Activated CD8-positive, alpha-beta memory T cell treated with anti-CD3 and anti-CD28 coated beads, Interleukin-2, amount 50 U/mL, for 24 hours (primary cell): ENCODE results near the gene ZNF74.
A peak's percentile ranks its signal among the peaks of the same experiment; 100 is the strongest.
"Not testable (repeated sequence)": the region's sequence is repeated elsewhere in the genome, so short reads cannot be mapped to it uniquely, and the experiment has no call there.

Experiments
- DNase-seq: peaks from one replicate; pipeline ENCODE4 v3.0.0-alpha.2; 2020; ENCODE audit errors: extremely low read depth

ZNF74 gene

DNA sequence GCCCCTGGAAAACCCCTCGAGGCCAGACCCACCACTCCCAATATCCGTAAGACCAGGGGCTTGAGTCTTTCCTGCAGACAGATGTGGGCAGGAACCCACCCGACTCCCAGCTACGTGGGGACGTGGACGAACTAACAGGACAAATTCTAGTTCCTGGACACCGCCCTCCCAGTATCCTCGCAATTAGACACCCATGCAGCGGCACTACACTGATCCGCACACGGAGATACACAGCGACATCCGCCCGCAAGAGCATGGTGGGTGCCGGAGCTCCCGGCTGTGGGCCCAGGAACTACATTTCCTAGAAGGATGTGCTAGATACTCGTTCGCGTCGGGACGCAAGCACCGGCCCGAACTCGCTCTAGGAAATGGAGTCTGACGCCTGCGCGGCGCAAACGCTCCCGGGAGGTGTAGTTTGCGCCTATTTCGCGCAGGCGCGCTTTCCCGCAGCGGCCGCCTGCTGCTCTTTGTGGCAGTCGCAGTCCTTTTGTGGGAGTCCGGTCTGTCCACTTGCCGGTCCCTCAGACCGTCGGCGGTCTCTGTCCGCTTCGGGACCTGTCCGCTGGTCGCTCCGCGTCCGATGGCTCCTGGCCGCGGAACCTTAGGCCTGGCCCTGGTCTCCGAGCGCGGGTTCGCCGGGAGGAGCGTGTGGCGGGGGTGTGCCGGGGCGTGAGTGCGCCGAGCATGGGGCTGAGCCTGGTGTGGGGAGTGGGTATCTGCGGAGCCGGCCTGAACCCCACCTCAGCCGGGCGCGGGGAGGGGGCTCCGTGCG lies at the start of gene ZNF74:
Gene ZNF74 (plus strand): TSS at position 447 of the 772 bp plus-strand sequence. CDS start 478 bp downstream, outside the sequence.
- peak; percentile 63 for DNase-seq

DNA sequence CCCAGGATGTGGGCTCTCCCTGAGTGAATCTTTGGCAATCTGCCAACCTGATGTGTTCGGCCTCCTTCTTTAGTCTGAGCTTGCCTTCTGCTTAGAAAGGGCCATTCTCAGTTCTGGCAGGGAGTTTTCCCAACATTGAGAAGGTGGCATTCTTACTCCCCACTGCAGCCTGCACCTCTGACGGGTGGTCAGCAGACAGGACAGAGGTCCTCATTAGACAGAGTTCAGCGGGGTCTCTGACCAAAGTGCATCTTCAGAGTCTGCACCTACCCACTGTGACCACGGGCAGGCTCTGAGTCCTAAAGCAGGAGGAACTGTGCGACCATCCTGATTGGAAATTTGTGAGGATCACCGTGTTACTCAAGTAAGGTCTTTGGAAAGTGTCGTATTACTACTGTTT lies 47.4 kb upstream of the ZNF74 start:
- DNase-seq = not testable (repeated sequence)

DNA sequence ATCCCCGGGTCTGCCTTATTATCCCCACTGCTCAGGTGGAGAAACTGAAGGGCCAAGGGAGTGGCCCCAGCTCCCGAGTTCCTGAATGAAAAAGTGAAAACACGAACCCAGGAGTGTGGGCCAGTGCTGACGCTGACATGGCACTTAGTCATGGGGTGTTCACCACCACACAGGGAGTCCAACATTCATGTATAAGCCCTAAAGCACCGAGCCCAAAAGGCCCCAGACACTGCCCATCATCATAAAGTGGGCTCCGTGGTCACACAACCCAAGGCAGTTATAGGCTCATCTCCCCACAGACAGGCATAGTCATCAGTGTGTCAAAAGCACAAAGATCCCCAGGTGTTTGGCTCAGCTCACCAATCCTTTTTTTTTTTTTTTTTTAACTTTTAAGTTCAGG lies 41.4 kb upstream of the ZNF74 start:
- not testable (repeated sequence) for DNase-seq

DNA sequence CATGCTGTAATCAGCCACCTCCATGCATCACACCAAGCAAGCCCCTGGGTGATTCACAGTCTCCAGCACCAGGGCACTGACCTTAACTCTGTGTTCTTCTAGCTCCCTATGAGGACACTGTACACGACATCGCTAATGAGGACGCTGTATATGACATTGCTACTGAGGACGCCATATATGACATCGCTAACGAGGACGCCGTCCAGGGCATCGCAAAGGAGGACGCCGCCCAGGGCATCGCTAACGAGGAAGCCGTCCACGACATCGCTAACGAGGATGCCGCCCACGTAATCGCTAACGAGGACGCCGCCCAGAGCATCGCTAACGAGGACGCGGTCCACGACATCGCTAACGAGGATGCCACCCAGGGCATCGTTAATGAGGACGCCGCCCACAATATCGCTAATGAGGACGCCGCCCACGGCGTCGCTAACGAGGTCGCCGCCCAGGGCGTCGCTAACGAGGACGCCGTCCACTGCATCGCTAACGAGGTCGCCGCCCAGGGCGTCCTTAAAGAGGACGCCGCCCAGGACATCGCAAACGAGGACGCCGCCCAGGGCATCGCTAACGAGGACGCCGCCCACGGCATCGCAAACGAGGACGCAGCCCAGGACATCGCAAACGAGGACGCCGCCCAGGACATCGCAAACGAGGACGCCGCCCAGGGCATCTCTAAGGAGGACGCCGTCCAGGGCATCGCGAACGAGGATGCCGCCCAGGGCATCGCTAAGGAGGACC lies 39.5 kb upstream of the ZNF74 start:
- DNase-seq = no peak

DNA sequence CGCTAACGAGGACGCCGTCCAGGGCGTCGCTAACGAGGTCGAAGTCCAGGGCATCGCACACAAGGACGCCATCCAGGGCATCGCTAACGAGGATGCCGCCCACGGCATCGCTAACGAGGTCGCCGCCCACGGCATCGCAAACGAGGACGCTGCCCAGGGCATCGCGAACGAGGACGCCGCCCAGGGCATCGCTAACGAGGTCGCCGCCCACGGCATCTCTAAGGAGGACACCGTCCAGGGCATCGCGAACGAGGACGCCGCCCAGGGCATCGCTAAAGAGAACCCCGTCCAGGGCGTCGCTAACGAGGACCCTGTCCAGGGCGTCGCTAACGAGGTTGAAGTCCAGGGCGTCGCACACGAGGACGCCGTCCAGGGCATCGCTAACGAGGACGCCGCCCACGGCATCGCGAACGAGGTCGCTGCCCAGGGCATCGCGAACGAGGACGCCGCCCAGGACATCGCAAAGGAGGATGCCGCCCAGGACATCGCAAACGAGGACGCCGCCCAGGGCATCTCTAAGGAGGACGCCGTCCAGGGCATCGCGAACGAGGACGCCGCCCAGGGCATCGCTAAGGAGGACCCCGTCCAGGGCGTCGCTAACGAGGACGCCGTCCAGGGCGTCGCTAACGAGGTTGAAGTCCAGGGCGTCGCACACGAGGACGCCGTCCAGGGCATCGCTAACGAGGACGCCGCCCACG lies 37.9 kb upstream of the ZNF74 start:
- DNase-seq = not testable (repeated sequence)

DNA sequence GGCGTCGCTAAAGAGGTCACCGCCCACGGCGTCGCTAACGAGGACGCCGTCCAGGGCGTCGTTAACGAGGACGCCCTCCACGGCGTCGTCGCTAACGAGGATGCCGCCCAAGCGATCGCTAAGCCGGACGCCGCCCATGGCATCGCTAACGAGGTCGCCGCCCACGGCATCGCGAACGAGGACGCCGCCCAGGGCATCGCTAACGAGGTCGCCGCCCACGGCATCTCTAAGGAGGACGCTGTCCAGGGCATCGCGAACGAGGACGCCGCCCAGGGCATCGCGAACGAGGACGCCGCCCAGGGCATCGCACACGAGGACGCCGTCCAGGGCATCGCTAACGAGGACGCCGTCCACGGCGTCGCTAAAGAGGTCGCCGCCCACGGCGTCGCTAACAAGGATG lies 37.0 kb upstream of the ZNF74 start:
- DNase-seq = not testable (repeated sequence)

DNA sequence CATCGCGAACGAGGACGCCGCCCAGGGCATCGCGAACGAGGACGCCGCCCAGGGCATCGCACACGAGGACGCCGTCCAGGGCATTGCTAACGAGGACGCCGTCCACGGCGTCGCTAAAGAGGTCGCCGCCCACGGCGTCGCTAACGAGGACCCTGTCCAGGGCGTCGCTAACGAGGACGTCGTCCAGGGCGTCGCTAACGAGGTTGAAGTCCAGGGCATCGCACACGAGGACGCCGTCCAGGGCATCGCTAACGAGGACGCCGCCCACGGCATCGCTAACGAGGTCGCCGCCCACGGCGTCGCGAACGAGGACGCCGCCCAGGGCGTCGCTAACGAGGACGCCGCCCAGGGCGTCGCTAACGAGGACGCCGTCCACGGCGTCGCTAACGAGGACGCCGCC lies 36.0 kb upstream of the ZNF74 start:
- DNase-seq = not testable (repeated sequence)

DNA sequence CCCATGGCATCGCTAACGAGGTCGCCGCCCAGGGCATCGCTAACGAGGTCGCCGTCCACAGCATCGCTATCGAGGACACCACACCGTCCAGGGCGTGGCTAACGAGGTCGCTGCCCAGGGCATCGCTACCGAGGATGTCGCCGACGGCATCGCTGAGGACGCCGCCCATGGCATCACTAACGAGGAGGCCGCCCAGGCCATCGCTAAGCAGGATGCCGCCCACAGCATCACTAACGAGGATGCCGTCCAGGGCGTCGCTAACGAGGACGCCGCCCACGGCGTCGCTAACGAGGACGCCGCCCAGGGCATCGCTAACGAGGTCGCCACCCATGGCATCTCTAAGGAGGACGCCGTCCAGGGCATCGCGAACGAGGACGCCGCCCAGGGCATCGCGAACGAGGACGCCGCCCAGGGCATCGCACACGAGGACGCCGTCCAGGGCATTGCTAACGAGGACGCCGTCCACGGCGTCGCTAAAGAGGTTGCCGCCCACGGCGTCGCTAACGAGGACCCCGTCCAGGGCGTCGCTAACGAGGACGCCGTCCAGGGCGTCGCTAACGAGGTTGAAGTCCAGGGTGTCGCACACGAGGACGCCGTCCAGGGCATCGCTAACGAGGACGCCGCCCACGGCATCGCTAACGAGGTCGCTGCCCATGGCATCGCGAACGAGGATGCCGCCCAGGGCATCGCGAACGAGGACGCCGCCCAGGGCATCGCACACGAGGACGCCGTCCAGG lies 35.3 kb upstream of the ZNF74 start:
- not testable (repeated sequence) for DNase-seq

DNA sequence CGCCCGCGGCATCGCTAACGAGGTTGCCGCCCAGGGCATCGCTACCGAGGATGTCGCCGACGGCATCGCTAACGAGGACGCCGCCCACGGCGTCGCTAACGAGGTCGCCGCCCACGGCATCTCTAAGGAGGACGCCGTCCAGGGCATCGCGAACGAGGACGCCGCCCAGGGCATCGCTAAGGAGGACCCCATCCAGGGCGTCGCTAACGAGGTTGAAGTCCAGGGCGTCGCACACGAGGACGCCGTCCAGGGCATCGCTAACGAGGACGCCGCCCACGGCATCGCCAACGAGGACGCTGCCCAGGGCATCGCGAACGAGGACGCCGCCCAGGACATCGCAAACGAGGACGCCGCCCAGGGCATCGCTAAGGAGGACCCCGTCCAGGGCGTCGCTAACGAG lies 33.7 kb upstream of the ZNF74 start:
- not testable (repeated sequence) for DNase-seq

DNA sequence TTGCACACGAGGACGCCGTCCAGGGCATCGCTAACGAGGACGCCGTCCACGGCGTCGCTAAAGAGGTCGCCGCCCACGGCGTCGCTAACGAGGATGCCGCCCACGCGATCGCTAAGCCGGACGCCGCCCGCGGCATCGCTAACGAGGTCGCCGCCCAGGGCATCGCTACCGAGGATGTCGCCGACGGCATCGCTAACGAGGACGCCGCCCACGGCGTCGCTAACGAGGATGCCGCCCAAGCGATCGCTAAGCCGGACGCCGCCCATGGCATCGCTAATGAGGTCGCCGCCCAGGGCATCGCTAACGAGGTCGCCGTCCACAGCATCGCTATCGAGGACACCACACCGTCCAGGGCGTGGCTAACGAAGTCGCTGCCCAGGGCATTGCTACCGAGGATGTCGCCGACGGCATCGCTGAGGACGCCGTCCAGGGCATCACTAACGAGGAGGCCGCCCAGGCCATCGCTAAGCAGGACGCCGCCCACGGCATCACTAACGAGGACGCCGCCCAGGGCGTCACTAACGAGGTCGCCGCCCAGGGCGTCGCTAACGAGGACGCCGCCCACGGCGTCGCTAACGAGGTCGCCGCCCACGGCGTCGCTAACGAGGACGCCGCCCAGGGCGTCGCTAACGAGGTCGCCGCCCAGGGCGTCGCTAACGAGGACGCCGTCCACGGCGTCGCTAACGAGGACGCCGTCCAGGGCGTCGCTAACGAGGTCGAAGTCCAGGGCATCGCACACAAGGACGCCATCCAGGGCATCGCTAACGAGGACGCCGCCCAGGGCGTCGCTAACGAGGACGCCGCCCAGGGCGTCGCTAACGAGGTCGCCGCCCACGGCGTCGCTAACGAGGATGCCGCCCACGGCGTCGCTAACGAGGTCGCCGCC lies 32.8 kb upstream of the ZNF74 start:
- not testable (repeated sequence) for DNase-seq

DNA sequence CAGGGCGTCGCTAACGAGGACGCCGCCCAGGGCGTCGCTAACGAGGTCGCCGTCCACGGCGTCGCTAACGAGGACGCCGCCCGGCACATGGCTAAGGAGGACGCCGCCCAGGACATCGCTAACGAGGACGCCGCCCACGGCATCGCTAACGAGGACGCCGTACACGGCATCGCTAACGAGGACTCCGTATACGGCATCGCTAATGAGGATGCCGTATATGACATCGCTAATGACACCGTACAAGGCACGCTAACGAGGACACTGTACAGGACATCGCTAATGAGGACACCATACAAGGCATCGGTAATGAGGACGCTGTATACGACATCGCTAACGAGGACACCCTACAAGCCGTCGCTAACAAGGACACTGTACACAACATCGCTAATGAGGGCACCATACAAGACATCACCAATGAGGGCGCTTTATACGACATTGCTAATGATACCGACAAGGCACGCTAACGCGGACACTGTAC lies 32.2 kb upstream of the ZNF74 start:
- not testable (repeated sequence) for DNase-seq

DNA sequence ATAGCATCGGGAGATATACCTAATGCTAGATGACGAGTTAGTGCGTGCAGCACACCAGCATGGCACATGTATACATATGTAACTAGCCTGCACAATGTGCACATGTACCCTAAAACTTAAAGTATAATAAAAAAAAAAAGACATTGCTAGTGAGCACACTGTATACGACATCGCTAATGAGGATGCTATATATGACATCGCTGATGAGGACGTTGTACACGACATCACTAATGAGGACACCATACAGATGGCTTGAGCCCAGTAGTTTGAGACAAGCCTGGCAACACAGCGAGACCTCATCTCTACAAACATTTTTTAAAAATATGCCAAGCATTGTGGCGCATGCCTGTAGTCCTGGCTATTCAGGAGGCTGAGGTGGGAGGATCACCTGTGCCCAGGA lies 31.5 kb upstream of the ZNF74 start:
- DNase-seq = not testable (repeated sequence)

DNA sequence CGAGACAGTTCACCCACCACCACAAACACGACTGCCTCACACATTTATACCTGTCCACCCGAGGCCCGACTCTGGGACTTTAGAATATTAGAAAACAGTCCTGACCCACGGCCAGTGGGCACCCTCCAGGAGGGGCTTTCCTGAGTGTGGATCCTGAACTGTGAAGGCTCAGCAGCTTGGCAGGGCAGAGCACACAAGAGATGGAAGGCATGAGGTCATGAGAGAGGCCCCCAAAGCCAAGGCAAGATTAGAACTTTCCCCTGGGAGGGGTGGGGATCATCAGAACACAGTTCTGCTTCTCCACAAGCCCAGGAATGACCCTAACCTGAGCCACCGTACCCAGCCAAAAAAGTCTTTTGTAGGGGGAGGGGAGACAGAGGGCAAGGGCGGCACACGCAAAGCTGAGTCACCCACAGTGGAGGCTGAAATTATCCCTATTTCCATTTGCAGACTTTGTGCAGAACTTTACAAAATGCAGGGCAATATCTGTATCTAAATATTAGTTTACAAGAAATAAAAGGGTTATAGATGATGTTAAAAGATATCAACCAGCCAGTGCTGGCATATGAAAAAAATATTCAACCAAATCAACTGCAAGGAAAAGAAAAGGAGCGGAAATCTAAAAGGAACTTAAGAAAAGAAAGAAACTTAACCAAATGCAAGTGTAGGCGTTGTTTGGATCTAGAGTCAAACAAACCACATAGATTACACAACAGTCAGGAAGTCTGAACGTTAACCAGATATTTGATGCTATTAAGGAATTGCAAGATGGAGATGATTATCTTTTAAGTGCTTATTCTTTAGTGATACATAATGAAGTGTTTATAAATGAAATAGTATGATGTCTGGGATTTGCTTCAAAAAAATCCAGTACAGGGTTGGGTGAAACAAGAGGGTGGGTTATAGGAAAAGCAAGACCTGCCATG lies 29.4 kb upstream of the ZNF74 start:
- DNase-seq = not testable (repeated sequence)

DNA sequence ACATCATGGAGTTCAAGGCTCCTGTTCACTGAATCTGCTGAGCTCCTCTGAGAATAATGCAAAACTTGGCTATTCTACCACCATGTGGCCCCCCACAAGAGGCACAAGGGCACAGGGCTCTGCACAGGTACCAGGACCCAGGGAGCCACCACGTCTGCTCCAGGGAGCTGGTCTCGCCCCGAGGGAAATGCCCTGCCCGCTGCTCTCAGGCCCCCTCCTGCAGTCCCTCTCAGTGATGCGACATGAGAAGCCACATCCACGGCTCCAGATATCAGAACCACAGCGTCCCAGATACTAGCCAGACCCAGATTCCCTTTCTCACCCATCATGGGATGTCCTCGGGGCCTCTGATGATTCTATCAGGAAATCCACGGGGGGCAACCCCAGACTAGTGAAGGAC lies 27.1 kb upstream of the ZNF74 start:
- DNase-seq = not testable (repeated sequence)

DNA sequence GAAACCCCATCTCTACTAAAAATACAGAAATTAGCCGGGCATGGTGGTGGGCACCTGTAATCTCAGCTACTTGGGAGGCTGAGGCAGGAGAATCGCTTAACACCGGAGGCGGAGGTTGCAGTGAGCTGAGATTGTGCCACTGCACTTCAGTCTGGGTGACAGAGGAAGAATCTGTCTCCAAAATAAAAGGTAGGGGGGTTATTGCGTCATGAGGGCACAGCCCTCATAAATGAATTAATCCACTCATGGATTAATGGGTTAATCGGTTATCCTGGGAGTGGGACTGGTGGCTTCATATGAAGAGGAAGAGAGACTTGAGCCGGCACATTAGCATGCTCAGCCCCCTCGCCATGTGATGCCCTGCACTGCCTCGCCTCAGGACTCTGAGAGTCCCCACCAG lies 25.1 kb upstream of the ZNF74 start:
- DNase-seq = not testable (repeated sequence)

DNA sequence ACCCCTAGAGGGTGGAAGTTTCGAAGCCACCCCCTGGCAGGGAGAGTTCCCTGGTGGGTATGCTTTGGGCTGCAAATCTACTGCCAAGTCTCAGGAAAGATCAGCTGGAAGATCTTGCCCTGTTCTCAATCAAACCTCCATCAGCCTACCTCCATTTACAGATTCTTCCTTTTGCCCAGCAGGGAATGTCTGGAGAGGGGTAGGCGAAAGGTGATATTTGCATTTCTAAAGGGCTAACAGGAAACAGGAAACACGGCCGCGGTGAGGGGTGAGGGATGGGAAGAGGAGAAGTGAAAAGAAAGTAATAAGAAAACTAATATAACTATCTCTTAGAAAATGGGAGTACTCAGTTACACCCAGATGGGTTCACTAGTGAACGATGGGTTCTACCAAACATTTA lies 22.3 kb upstream of the ZNF74 start:
- not testable (repeated sequence) for DNase-seq

DNA sequence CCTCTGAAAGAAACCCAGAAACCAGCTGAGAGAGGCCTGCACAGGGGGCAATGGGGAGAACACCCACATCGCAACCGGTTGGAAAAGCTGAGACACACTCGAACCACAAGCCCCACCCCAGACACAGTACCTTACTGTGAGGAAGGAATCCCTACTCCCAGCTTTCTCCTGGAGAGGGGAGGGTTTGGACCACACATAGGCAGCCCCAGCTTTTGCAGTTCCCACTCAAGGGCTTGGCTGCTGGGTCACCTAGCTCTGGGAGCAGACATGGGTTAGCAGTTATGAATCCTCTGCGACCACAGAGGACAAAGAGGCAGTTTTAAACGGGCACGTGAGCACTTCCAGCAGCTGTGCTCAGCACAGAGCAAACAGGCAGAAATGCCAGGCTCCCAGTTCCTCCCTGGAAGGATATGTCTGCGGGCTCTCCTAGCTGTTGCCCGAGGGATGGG lies 21.5 kb upstream of the ZNF74 start:
- not testable (repeated sequence) for DNase-seq

DNA sequence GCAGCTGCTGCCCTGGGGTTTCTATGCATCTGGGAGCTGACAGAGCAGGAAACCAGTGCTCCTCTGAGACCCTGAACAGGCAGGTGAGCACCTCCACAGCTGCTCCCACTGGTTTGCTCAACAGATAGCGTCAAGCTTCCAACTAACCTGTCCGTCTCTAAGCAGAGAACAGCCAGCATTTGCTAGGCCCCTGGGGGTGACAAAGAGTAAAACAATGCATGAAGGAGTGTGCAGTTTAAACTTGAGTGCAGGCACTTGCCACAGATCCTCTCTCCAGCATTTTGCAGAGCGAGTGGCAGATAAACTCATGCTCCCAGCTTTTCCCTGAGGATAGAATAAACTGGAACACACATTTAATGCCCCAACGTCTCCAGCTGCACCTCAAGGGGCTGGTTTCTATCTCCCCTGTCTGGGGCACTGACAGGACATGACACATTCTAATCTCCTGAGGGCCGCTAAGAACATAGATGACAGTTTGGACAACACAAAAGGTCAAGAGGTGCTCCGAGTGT lies 20.7 kb upstream of the ZNF74 start:
- DNase-seq = not testable (repeated sequence)

DNA sequence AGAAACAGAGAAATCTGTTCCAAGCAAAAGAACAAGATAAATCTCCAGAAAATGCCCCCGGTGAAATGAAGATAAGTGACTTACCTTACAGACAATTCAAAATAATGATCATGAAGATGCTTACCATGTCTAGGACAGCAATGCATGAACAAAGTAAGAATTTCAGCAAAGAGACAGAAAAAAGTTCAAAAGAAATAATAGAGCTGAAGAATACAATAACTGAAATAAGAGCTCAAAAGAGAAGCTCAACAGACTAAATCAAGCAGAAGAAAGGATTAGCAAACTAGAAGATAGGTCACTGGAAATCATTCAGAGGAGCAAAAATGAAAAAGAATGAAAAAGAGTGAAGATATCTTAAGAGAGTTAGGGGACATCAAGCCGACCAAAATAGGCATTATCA lies 19.8 kb upstream of the ZNF74 start:
- not testable (repeated sequence) for DNase-seq
